Stimulated activated CD4-positive, alpha-beta T cell treated with anti-CD3 and anti-CD28 coated beads, Interleukin-1b, Interleukin-23, amount 100 ng/mL, for 4 hours (primary cell): ENCODE measurements around the gene KLF11.

Experiments used
- DNase-seq, 2 donors: peaks; one replicate each; pipeline ENCODE4 v3.0.0-alpha.2; 2020; ENCODE audit warnings: low read depth in 2 of 2

Gene KLF11

DNA sequence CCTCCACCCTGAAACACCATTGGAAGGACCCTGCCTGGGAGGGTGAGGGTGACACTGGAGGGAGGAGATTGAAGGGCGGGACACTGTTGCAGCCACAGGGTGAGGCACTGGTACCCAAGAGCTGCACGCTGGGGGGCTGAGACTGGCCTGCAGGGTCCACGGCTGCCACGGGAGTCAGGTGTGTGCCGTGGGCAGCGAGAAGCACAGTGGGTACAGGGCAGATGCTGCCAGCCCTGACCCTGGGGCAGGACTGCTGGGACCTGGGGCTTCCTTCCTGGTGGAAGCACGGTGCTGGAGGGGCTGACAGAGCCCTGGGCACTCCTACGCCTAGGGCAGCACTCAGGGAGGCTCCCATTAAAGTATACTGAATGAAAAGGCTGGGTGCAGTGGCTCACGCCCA, 20.2 kb downstream of the KLF11 start:
- no peak for DNase-seq

DNA sequence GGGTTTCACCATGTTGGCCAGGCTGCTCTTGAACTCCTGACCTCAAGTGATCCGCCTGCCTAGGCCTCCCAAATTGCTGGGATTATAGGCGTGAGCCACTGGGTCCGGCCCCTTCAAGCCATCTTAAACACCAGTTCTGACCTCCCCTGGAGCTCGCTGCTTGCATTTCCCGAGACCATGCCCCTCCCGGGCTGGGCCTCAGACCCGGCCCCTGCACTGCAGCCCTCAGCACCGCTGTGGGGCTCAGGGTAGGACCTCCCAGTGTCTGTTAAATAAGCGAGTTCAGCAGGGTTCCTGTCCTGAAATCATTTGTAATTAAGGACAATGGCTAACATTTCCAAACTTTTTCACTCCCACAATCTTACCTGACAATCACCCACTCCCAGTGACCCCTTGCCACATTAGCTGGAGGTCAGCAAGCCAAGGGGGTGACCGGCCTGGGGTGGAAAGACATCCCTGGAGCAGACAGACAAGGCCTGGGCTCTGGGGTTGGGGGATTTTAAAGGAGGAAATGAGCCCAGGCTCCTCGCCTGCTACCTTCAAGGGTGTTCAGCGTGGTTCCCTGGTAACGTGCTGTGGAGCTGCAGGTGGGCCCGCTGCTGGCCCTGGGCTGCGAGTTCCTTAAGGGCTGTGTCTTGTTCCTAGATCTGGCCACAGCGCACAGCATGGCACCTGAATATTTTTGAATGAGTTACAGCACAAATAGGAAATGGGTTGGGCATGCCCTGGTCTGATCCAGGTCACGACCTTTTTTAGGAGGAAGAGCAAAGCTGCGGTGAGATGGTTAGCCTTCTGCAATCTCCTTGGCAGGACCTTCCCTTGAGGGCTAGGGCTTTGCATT, 21.8 kb downstream of the KLF11 start:
- DNase-seq: no peak

DNA sequence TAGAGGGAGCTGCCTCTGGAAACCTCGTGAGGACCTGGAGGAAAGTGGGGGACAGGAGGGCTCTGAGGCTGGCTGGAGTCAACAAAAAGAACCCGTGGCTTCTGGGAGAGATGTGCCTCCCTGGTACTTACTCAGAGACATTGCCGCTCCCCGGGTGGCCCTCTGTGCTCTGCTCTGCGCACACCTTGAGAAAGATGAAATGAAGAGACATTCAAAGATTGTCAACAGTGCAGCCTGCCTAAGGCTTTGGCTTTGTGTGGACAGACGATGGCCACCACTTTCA, 22.4 kb downstream of the KLF11 start:
- no peak for DNase-seq

DNA sequence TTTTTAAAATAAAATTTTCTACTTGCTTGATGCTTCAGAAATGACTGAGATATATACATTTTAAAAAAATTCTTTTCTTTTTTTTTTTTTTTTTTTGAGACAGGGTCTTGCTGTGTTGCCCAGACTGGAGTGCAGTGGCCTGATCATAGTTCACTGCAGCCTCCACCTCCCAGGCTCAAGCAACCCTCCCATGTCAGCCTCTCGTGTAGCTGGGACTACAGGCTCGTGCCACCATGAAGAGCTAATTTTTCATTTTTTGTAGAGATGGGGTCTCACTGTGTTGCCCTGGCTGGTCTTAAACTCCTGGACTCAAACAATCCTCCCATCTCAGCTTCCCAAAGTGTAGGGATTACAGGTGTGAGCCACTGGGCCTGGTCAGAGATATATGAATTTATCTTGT, 24.0 kb downstream of the KLF11 start:
- no peak for DNase-seq

DNA sequence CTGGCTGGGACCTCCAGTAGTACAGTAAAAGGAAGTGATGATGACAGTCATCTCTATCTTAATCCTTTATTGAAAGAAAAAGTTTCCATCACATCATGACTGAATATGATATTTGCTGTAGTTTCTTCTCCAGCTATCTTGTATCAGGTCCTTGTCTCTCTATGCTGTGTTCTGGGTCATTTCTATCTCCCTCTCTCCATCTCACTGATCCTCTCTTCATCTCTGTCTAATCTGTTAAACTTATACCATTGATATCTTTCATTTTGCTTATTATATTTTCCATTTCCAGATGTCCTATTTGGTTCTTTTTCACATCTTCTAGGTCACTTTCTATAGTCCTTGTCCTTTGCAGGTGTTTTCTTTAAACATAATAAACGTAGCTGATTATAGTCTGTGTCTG, 24.5 kb downstream of the KLF11 start:
- DNase-seq: no peak

DNA sequence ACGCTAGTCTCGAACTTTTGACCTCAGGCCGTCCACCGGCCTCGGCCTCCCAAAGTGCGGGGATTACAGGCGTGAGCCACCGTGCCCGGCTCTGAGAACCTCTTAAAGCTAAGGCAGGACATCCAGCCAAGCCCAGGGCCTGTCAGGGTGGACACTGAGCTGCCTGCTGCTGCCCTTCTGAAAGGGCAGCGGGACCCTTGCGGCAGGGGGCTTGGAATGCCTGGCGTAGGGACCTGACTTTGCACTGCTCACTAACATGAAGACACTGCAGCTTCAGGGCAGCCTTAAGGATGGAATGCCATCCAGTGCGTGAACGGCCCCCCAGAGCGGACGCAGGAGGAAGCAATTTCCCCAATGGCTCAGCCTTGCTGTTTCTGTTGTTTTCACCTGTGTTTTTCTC, 27.8 kb downstream of the KLF11 start:
- no peak for DNase-seq

DNA sequence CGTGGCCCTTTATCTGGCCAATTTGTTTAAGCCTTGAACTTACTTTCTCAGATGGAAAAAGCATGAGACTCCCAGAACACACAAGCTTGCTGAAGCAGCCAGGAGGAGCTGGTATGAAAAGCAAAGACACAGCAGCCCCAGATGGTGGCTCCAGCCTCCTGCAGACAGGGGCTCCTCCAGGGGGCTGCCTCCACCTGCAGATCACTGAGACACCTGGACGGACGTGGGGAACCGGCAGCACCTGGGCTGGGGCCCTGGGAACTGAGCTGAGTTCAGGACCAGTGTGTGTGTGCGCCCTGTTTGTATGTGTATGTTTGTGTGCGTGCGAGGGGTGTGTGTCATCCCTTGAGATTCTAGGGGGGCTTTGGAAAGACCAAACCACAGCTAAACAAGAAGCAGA, 28.2 kb downstream of the KLF11 start:
- no peak for DNase-seq

DNA sequence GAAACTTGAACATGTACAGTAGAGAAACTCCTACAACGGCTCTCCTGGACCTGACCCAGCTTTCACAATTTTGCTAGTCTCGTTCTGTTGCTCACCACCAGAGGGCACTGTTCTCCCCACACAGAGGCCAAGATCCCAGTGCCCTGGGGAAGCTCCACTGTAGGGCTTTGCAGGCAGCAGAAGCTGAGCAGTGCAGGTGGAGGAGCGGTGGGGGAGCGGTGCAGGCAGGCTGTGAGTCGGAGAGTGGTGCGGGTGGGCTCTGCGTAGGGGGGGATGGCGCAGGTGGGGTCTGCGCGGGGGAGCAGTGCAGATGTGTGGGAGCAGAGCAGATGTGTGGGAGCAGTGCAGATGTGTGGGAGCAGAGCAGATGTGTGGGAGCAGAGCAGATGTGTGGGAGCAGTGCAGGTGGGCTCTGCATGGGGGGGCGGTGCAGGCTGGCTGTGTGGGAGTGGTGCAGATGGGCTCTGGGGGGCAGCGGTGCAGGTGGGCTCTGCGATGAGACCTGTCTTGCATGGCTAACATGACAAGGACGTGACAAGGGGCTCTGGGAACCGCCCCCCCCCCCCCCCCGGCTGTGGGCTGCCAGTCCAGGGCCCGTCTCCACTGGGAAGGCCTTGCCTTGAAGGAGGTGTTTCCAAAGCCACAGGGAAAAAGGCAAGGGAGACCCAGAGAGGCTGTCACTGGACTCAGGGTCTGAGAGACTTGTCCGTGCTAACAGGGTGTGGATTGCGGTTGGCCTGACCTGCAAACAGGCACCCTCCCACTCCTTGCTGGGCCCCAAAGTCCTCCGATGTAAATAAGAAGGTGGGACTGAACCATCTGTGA, 29.5 kb downstream of the KLF11 start:
- DNase-seq: peak; percentile 43 to 68

DNA sequence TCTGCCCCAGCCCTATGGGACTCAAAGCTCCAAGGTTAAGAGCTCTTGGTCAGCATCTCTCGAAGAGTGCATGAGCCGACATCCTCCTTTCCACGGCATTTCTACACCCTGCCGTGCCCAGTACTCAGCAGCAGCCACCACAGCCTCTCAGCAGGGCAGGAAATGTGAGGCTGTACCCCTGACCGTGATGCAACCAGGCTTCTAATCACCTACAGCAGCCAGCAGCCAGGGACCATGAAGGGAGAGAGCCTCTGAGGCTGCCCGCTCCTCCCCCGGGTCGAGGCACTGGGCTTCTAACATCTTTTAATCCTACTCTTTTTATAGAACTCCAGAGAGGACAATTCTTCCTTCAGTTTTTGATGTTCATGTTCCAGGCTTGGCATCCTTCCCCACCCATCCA, 30.4 kb downstream of the KLF11 start:
- DNase-seq: no peak

DNA sequence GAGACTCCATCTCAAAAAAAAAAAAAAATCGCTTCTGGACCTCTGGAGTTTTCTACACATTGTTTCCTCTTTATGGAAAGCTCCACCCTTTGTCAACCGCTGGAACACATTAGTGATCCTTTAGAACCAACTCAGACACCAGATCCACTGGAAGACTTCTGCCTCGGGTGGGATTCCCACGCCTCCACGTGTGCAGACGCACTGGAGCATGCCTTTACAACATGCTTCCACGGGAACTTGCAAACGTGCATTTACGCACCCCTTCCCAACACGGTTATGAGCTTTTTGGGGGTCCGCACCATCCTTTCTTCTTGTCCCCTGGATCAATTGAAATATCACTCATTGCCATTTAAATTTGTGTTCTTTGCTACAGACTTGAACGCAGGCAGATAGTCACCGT, 31.8 kb downstream of the KLF11 start:
- DNase-seq: no peak

DNA sequence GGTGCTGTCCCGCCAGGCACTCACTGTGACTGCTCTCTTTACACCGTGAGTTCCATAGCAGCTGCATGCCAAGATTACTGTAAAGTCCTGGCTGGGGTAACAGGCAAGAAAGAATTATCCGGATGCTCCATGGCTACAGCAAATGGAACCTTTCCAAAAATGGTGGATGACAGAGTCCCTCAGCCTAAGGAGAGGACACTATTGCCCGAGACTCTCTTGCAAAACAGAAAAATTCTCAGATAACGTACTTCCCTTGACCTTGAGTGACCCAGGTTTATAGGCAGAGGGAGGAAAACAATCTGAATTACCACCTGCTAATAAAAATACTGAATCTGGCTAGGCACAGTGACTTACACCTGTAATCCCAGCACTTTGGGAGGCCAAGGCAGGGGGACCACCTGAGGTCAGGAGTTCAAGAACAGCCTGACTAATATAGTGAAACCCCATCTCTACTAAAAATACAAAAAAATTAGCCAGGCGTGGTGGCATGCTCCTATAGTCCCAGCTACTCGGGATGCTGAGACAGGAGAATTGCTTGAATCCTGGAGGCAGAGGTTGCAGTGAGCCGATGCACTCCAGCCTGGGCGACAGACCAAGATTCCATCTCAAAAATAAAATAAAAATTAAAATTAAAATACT, 32.3 kb downstream of the KLF11 start:
- DNase-seq: no peak

DNA sequence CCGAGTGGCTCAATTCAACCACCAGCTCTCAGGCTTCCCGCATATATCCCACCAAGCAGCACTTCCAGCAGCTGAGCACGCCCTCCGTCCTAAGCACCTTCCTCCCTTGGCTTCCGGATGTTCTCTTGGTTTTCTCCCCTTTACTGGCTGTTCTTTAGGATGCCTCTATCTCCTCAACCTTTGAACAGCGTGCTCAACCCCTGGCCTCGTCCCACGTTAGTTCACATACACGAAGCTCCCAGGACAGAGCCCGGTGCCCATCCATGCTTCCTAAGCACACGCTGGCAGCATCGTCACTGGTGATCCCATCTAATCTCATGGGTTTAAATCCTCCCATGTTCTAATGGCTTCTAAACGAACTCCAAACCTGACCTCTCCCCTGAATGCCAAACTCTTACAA, 33.2 kb downstream of the KLF11 start:
- DNase-seq: no peak

DNA sequence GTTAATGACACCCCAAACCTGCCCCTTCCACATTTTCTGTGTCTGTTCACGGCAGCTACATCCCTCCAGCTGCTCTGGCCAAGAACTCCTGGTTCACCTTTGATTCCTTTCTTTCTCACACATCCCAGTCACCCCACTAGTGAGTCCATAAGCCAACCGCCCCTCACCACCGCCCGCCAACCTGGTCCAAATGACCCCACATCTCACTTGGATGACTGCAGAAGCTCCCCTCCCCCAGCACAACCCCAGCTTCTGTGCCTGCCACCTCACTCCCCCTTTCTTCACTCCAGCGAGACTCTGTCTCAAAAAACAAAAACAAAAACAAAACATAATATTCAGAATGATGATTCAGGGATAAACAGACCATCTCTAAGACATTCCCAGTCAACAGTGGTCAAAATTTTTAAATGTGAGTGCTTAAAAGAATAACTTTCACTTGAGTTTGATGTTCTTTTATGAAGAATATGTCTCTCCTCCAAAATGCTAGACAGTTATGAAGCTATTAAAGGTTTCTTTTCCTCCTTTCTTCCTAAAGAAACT, 33.7 kb downstream of the KLF11 start:
- no peak for DNase-seq

DNA sequence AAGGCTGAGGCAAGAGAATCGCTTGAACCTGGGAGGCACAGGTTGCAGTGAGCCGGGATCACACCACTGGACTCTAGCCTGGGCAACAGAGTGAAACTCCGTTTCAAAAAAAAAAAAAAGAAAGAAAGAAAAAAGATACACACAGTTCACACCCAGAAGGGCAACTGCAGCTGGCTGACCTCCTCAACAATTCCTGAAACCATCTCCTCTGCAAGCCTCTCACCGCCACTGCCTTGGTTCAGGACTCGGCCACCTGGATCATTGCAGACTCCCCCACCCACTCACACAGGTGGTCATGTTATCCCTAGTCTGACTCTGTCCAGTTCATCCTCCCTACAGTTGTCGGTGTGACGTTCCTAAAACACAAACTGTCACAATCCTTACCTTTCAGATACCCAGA, 34.7 kb downstream of the KLF11 start:
- no peak for DNase-seq

DNA sequence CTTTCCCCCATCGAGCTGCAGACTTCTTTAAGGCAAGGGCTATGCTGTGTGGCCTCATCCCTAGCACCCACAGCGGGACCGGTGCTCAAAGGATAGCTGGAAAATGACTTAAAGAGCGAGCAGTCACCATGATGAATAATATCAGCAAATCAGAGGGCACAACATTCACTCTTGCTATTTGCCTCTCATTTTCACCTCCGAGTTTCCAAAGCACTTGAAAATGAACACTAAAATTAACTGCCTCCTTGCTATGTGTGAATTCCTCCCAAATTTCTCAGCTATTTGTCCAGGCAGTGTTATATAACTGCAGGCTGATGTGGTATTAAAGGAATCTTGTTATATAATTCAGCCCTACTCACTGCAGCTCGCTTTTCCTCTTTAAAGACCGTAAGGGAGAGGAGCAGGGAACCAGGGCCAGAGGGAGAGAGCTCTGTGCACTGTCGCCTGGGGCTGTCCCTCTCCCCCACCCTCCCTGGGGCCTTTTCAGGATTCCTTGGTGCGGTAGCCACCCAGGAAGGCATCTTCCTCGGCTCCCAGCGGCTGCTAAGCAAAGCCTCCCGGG, 35.4 kb downstream of the KLF11 start:
- DNase-seq: no peak

DNA sequence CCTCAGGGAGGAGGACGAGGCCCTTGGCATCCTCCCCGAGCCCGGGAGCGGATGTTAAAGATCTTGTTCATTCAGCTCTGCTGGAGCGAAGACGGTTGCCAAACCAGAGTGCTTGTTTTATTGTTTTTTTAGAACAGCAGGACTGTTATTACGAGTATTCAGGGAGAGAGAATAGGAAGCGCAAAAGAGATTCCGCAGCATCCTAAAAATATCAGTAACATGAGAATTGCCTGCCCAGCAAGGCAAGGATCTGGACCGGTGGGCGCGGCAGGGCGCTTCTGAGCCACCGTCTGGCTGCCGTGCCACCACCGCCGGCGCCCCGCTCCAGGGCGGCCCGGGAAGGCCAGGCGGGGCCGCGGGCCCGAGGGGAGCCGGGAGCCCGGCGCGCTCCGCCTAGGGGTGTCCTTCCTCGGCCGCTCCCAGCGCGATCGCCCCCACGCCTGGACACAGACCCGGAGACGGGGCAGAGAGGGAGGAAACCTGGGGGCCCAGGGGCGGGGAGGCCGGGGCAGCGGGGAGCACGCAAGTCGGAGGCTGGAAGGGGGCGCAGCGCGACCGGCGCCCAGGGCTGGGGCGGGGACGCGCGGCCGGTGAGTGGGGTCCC, 36.0 kb downstream of the KLF11 start:
- no peak for DNase-seq

DNA sequence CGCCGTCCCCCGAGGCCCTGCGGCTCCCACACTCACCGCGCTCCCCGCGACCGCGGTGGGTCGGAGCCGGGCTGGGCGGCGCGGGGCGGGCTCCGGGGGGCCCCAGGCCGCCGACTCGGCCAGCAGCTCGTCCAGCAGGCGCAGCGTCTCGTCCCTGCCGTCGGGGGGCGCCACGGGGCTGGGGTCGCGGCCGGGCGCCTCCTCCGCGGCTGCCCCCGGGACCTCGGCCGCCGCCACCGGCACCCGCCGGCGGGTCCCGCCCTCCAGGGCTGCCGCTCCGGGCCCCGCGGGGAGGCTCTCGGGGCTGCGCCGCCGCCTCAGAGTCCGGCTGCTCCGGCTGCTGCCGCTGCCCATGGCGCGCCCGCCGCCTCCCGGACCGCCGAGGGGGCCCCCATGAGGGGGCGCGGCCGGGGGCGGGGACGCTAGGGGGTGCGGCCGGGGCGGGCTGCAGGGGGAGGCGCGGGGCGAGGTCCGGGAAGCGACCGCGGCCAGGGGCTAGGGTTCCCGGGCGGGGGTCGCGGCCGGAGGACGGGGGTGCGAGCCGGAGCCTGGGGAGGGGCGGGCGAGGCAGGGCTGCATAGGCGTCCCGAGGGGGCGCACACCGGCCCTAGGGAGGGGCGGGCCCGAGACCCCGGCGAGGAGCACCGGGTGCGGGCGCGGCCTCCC, 36.7 kb downstream of the KLF11 start, which contains the start of gene CYS1:
Gene CYS1 (minus strand): TSS at position 542 of the 666 bp plus-strand sequence. CDS start 188 bp downstream, at position 354.
- no peak for DNase-seq

DNA sequence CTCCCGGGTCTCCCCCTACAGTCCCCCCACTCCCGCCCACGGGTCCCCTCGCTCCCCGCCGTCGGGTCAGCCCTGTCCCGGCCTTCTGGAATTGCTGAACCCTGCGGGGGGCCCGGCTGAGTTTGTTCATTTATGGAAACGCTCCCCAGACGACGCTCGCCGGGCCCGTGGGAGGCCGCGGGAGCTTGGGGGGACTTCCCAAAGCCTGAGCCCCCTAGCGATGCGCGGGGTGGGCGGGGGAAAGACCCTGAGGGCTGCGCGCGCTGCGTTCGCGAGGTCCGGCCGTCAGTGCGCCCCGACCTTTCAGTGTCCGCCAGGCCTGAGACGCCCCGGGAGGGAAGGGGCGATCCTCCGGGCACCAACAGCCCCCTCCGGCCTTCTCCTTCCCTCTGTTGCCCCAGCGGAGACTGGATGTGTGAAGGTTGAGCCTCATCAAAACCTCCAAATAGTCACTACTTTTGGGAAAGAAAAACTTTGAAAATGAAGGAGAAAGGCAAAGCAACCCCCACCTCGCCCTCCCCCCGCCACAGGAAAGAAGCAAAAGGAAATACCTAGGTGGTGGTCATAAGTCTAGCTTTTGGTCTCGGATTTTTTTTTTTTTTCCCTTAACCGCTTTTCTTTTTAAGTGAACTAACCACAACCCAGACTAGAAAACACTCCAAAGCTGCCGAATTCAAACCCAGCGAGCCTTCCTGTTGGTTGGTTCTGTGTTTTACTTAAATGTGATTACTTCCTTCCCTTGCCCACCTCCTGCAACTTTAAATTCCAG, 37.4 kb downstream of the KLF11 start:
- DNase-seq: no peak

DNA sequence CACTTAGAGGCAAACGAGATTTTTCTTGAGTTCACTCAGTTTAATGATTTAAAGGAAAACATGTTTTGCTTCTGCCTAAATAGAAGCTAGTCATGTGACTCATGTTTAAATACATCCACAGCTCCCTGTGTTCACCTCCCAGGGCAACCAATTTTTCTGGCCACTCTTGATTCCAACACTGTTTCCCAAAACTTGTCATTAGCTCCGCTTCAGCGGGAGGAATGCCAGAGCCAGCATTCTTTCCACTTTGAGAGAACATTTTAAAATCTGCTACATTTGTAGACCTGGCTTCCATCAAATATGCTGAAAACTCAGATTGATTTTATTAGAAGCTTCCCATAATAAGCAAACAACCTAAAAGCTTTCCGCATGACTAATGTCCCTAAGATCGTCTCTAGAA, 39.7 kb downstream of the KLF11 start:
- no peak for DNase-seq

DNA sequence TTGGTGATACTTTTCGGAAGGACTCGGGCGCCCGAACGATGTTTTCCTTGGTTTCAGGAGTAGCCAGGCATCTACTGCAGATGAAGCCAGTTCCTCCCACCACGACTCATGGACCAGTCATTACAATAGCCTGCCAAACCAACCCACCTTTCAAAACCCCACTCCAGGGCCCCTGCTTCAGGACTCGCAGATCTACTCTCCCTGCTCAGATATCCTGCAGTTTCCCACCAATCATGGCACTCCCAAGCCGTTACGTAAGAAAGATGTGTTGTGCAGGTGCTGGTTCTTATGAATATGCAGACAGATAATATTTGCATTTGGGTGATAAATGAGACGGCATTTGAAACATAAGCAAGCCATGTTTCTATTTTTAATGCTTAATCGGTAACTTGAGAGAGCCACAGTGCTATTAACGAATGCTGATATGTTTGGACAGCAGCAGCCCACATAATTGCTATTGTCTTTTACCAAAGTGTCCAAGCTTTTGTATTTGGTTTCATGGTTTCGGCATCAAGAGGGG, 40.4 kb downstream of the KLF11 start:
- DNase-seq: no peak
